A549 (cell line): ENCODE measurements around the gene CDADC1.

Experiments
- CBX8 ChIP-seq: fragments of 200-600 bp; sonication (generic); IDR thresholded peaks from 2 replicates; pipeline ENCODE4 v1.6.1; 2016
- CEBPB ChIP-seq, 2 experiments: fragments of >200 bp in 1 of 2; sonication (Bioruptor Twin) in 1 of 2; formaldehyde crosslinking in 1 of 2; IDR thresholded peaks; 2 replicates each; pipeline ENCODE4 v1.6.1; 2012 to 2016
- CTCF ChIP-seq: fragments of >200 bp; sonication (Bioruptor Twin); formaldehyde crosslinking; IDR thresholded peaks from 3 replicates; pipeline ENCODE4 v1.5.1; 2016
- ESRRA ChIP-seq: fragments of 150-350 bp; IDR thresholded peaks from 2 replicates; pipeline ENCODE4 v1.6.1; 2014; ENCODE audit warnings: mild to moderate bottlenecking, low read length, borderline replicate concordance
- HES2 ChIP-seq: fragments of >200 bp; sonication (Bioruptor Twin); formaldehyde crosslinking; IDR thresholded peaks from 2 replicates; pipeline ENCODE4 v1.6.1; 2016
- JUN ChIP-seq, 2 experiments: fragments of >200 bp; sonication (Bioruptor Twin); formaldehyde crosslinking; IDR thresholded peaks; 2 replicates in 1 of 2; 3 replicates in 1 of 2; pipeline ENCODE4 v1.6.1; 2016 to 2017
- KDM5A ChIP-seq: fragments of 200-600 bp; sonication (generic); IDR thresholded peaks from 2 replicates; pipeline ENCODE4 v1.6.1; 2016; ENCODE audit warnings: antibody characterized with exemption, mild to moderate bottlenecking
- POLR2A ChIP-seq: IDR thresholded peaks from 2 replicates; pipeline ENCODE4 v1.6.1; 2012; ENCODE audit warnings: mild to moderate bottlenecking, low read length
- POLR2AphosphoS2 ChIP-seq: conservative IDR thresholded peaks from 2 replicates; pipeline ENCODE4 v1.6.1; 2012; ENCODE audit warnings: low read length, improper control_type of control experiment, inconsistent platforms
- RAD21 ChIP-seq, 2 experiments: fragments of >200 bp in 1 of 2; sonication (Bioruptor Twin) in 1 of 2; formaldehyde crosslinking in 1 of 2; IDR thresholded peaks in 1 of 2; conservative IDR thresholded peaks in 1 of 2; 2 replicates in 1 of 2; 3 replicates in 1 of 2; pipeline ENCODE4 v1.6.1; 2012 to 2018; ENCODE audit warnings: inconsistent platforms in 1 of 2
- SMC3 ChIP-seq: fragments of >200 bp; sonication (Bioruptor Twin); formaldehyde crosslinking; IDR thresholded peaks from 3 replicates; pipeline ENCODE4 v1.6.1; 2018; ENCODE audit warnings: inconsistent platforms
- ZNF302 ChIP-seq: fragments of 250-450 bp; sonication (Bioruptor Pico); IDR thresholded peaks from 2 replicates; pipeline ENCODE4 v1.9.0; 2021; ENCODE audit warnings: inconsistent platforms, mild to moderate bottlenecking, moderate library complexity

- no peak for TF ChIP-seq KDM5A
- TF ChIP-seq CTCF, result no peak
- TF ChIP-seq RAD21 (conservative IDR thresholded peaks at IDR 0.05 in 1 of 2, IDR thresholded peaks at IDR 0.05 in 1 of 2), result no peak
- no peak for TF ChIP-seq CEBPB (IDR thresholded peaks at IDR 0.05)
- no peak for TF ChIP-seq JUN (IDR thresholded peaks at IDR 0.05)
- TF ChIP-seq SMC3, result no peak
- TF ChIP-seq ZNF302 (CRISPR knock-in tag), result no peak
- no peak for TF ChIP-seq POLR2A
- no peak for TF ChIP-seq CBX8
- TF ChIP-seq HES2, result no peak
- TF ChIP-seq POLR2AphosphoS2, result no peak
- TF ChIP-seq ESRRA, result no peak
Measured at GRCh38 chr13:49235856-49236431, 11.8 kb upstream of the CDADC1 start.
